Kidney glomerular epithelial cell (primary cell): ENCODE measurements around the gene SP100.
"Not testable (repeated sequence)": the region's sequence is repeated elsewhere in the genome, so short reads cannot be mapped to it uniquely, and the experiment has no call there.

ENCODE experiments used
- DNase-seq: peaks from one replicate; lab custom pipeline; 2025; lab: John Stamatoyannopoulos, UW

The SP100 gene

GRCh38 chr2:230419181-230419580, 3.2 kb downstream of the SP100 start:
- no peak for DNase-seq

GRCh38 chr2:230422149-230422548, 6.1 kb downstream of the SP100 start:
- no peak for DNase-seq

GRCh38 chr2:230423851-230424458, 8.0 kb downstream of the SP100 start:
- DNase-seq, result no peak

GRCh38 chr2:230425377-230425776, 9.4 kb downstream of the SP100 start:
- no peak for DNase-seq

- no peak for DNase-seq
Observed at GRCh38 chr2:230429513-230429912, 13.5 kb downstream of the SP100 start.

GRCh38 chr2:230430957-230431910, 15.2 kb downstream of the SP100 start:
- no peak for DNase-seq

GRCh38 chr2:230434677-230435324, 18.8 kb downstream of the SP100 start:
- DNase-seq, result no peak

- DNase-seq, result no peak
Observed at GRCh38 chr2:230435431-230435830, 19.4 kb downstream of the SP100 start.

- DNase-seq, result not testable (repeated sequence)
Observed at GRCh38 chr2:230439121-230439520, 23.1 kb downstream of the SP100 start.

GRCh38 chr2:230439590-230439989, 23.6 kb downstream of the SP100 start:
- DNase-seq, result no peak

- DNase-seq, result no peak
Observed at GRCh38 chr2:230441227-230441897, 25.4 kb downstream of the SP100 start.

- DNase-seq, result no peak
Observed at GRCh38 chr2:230443541-230443940, 27.5 kb downstream of the SP100 start.

GRCh38 chr2:230444832-230445231, 28.8 kb downstream of the SP100 start:
- no peak for DNase-seq

- DNase-seq, result no peak
Observed at GRCh38 chr2:230447036-230447435, 31.0 kb downstream of the SP100 start.

- DNase-seq, result no peak
Observed at GRCh38 chr2:230447455-230448451, 31.8 kb downstream of the SP100 start.

GRCh38 chr2:230449901-230450467, 34.0 kb downstream of the SP100 start:
- DNase-seq, result no peak

GRCh38 chr2:230453006-230453405, 37.0 kb downstream of the SP100 start:
- DNase-seq, result no peak

GRCh38 chr2:230455005-230455684, 39.1 kb downstream of the SP100 start:
- no peak for DNase-seq

GRCh38 chr2:230457073-230457768, 41.2 kb downstream of the SP100 start:
- DNase-seq, result no peak
